Activated CD4-positive, alpha-beta T cell treated with anti-CD3 and anti-CD28 coated beads, Interleukin-2, amount 50 U/mL, for 4 hours (primary cell): ENCODE measurements around the gene NCK1.
"Not testable (repeated sequence)": the region's sequence is repeated elsewhere in the genome, so short reads cannot be mapped to it uniquely, and the experiment has no call there.

Source experiments
- DNase-seq, 2 experiments: peaks; one replicate each; pipeline ENCODE4 v3.0.0-alpha.2; 2020

NCK1 gene

GRCh38 chr3:136950623-136951022 lies 88.6 kb downstream of the NCK1 start:
- no peak for DNase-seq

GRCh38 chr3:136952292-136952691 lies 90.3 kb downstream of the NCK1 start:
- no peak for DNase-seq

GRCh38 chr3:136954251-136954650 lies 92.2 kb downstream of the NCK1 start:
- no peak for DNase-seq

- no peak for DNase-seq
Measured at GRCh38 chr3:136954980-136955780, 93.2 kb downstream of the NCK1 start.

- DNase-seq: no peak
Measured at GRCh38 chr3:136955813-136956212, 93.8 kb downstream of the NCK1 start.

- DNase-seq: no peak
Measured at GRCh38 chr3:136956971-136957370, 95.0 kb downstream of the NCK1 start.

- DNase-seq: no peak
Measured at GRCh38 chr3:136957751-136958288, 95.8 kb downstream of the NCK1 start, which contains the start of gene IL20RB. Gene IL20RB, plus strand, starts transcription at chr3:136957983. Its CDS starts 131 bp downstream, at chr3:136958114.

- DNase-seq: no peak
Measured at GRCh38 chr3:136958939-136959338, 96.9 kb downstream of the NCK1 start.

- no peak for DNase-seq
Measured at GRCh38 chr3:136959599-136959998, 97.6 kb downstream of the NCK1 start.

- DNase-seq: no peak
Measured at GRCh38 chr3:136960838-136961836, 99.1 kb downstream of the NCK1 start.

GRCh38 chr3:136962927-136963326 lies 100.9 kb downstream of the NCK1 start:
- no peak for DNase-seq

- not testable (repeated sequence) for DNase-seq
Measured at GRCh38 chr3:136969539-136969938, 107.5 kb downstream of the NCK1 start.

- DNase-seq: no peak
Measured at GRCh38 chr3:136973352-136973751, 111.3 kb downstream of the NCK1 start.

- no peak for DNase-seq
Measured at GRCh38 chr3:136974670-136975069, 112.7 kb downstream of the NCK1 start.

- no peak for DNase-seq
Measured at GRCh38 chr3:136979204-136979603, 117.2 kb downstream of the NCK1 start.

GRCh38 chr3:136979684-136980083 lies 117.7 kb downstream of the NCK1 start:
- DNase-seq: no peak

- no peak for DNase-seq
Measured at GRCh38 chr3:136982033-136982432, 120.0 kb downstream of the NCK1 start.

GRCh38 chr3:136982520-136983138 lies 120.6 kb downstream of the NCK1 start:
- no peak for DNase-seq

- DNase-seq: no peak
Measured at GRCh38 chr3:136984837-136985236, 122.8 kb downstream of the NCK1 start.

GRCh38 chr3:136987398-136987980 lies 125.5 kb downstream of the NCK1 start:
- DNase-seq: not testable (repeated sequence)

- no peak for DNase-seq
Measured at GRCh38 chr3:136988651-136989050, 126.6 kb downstream of the NCK1 start.

- no peak for DNase-seq
Measured at GRCh38 chr3:136989781-136990524, 127.9 kb downstream of the NCK1 start.
